Left lung (tissue), 14 donors: ENCODE measurements around the gene IL2RG. TPM values are rescaled to one million over a fixed set of nuclear protein-coding genes. Genes with fewer than 3 reads are reported as not detected.
A peak's percentile ranks its signal among the peaks of the same experiment; 100 is the strongest.

Experiments used
- ATAC-seq: fragments of 200-7000 bp; cut with Tn5 transposase; one replicate; pipeline ENCODE4 v1.9.1; 2020; ENCODE audit warnings: moderate library complexity
- DNase-seq, 4 donors: peaks; one replicate each; pipeline ENCODE4 v3.0.0-alpha.2; 2013 to 2020
- H3K27ac ChIP-seq, 2 donors: fragments of 200-600 bp; sonication (generic) in 1 of 2; one replicate each; pipeline versions ENCODE4 v1.5.0 to v1.8.0; 2020 to 2021
- H3K27me3 ChIP-seq, 2 donors: fragments of 200-600 bp; sonication (generic) in 1 of 2; one replicate each; pipeline versions ENCODE4 v1.5.0 to v1.8.0; 2020 to 2021
- H3K36me3 ChIP-seq, 2 donors: fragments of 200-600 bp; sonication (generic) in 1 of 2; one replicate each; pipeline versions ENCODE4 v1.5.0 to v1.8.0; 2020 to 2021
- H3K4me1 ChIP-seq, 2 donors: fragments of 200-600 bp; one replicate each; pipeline ENCODE4 v1.8.0; 2021
- H3K4me3 ChIP-seq, 2 donors: fragments of 200-600 bp; sonication (generic) in 1 of 2; one replicate each; pipeline versions ENCODE4 v1.5.0 to v1.8.0; 2020 to 2021; ENCODE audit warnings: mild to moderate bottlenecking in 1 of 2
- H3K9me3 ChIP-seq, 2 donors: fragments of 200-600 bp; sonication (generic) in 1 of 2; one replicate each; pipeline versions ENCODE4 v1.5.0 to v1.8.0; 2020 to 2021
- intact Hi-C, 2 donors: fragments of 100-400 bp; cut with DNase I; formaldehyde crosslinking; loops; one replicate each; pipeline versions ENCODE4 v1.11.2 to v1.14.2; 2022
- long read RNA-seq, 12 donors: library from polyadenylated mRNA in 2 of 12; unstranded in 2 of 12; transcript quantifications; one replicate each; pipeline ENCODE4 v2.0.0 and lab custom pipeline, GENCODE V29; 2019 to 2026
- polyA plus RNA-seq, 6 donors: library from polyadenylated mRNA; unstranded; fragments of 120-200 nt; gene quantifications; one replicate each; pipeline ENCODE4 v1.2.1, GENCODE V29; 2013; ENCODE audit not compliant: insufficient read length in 6 of 6
- total RNA-seq, 2 donors: library from RNA; stranded (reverse); fragmentation: NEBNext Ultra II Directional; extraction: Animal tissue kit (Norgen Biotek cat#: 25700); gene quantifications; one replicate each; pipeline ENCODE4 v1.2.1, GENCODE V29; 2021
- TF ChIP-seq, protein P1 (sequence below), 2 donors: fragments of 200-600 bp; sonication (generic) in 1 of 2; IDR thresholded peaks; one replicate each; pipeline versions ENCODE4 v1.5.0 to v1.8.0; 2021; ENCODE audit warnings: antibody characterized with exemption in 2 of 2
- donor health status: DM: no; HTN: yes; CAD: no.
- donor health status: DM: no; HTN: no; CAD: no.

IL2RG gene
- total RNA-seq (10 to 100 TPM; 12.0 to 36.0 TPM), polyA plus RNA-seq (1 to 10 TPM; 2.1 to 3.9 (median 3.1) TPM)
- long read RNA-seq, donor 1, partial matches to known transcripts = 0 of 1 reads
- long read RNA-seq, donor 1, other reads (novel, unspliced or antisense) = 0 of 1 reads
- long read RNA-seq, donor 2, partial matches to known transcripts = 0 of 2 reads
- long read RNA-seq, donor 2, other reads (novel, unspliced or antisense) = 0 of 2 reads
- long read RNA-seq, donor 3 = 0 reads
- long read RNA-seq, donor 4, transcript IL2RG-203 (8 exons, 1,534 nt) = major isoform, 8 of 9 reads
- long read RNA-seq, donor 4, partial matches to known transcripts = 0 of 9 reads
- long read RNA-seq, donor 4, other reads (novel, unspliced or antisense) = 1 of 9 reads
- long read RNA-seq, donor 5 = 0 reads
- long read RNA-seq, donor 6, partial matches to known transcripts = 0 of 3 reads
- long read RNA-seq, donor 6, other reads (novel, unspliced or antisense) = 0 of 3 reads
- long read RNA-seq, donor 7 = 0 reads
- long read RNA-seq, donor 8, partial matches to known transcripts = 0 of 2 reads
- long read RNA-seq, donor 8, other reads (novel, unspliced or antisense) = 0 of 2 reads
- long read RNA-seq, donor 9 = 0 reads
- long read RNA-seq, donor 10, transcript IL2RG-203 (8 exons, 1,534 nt) = major isoform, 53 of 56 reads
- long read RNA-seq, donor 10, partial matches to known transcripts = 3 of 56 reads
- long read RNA-seq, donor 10, other reads (novel, unspliced or antisense) = 0 of 56 reads
- long read RNA-seq, donor 11 = 0 reads
- long read RNA-seq, donor 12, partial matches to known transcripts = 0 of 3 reads
- long read RNA-seq, donor 12, other reads (novel, unspliced or antisense) = 0 of 3 reads

DNA sequence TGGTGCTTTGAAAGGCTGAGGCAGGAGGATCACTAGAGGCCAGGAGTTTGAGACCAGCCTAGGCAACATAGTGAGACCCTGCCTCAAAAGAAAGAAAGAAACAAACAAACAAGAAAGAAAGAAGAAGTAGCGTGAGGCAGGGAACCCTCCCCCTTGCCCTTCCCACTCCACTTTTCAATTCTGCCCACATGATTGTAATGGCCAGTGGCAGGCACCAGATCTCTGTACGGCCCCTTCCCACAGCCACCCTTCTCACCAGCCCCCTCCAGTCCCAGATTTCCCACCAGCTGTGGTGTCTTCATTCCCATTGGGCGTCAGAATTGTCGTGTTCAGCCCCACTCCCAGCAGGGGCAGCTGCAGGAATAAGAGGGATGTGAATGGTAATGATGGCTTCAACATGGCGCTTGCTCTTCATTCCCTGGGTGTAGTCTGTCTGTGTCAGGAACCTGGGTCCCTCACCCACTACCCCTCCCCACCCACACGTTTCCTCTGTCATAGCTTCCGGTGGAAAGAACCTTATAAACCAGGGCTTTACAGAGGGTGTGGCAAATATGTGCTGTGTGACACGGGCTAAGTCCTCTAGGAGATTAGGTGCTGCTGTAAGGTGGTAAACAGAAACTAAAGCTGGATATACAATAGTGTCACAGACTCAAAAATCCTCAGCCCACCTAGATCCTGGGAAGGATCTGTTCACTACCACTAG lies at the start of gene IL2RG:
TSS of gene IL2RG (minus strand) at position 437 of the 703 bp plus-strand sequence. CDS start at position 399, 38 bp downstream.
- intact Hi-C loops = no loop called here
- Histone ChIP-seq H3K4me1 (peaks cover 0 to 10% of the 10 kb centered on the region in 2 donors), H3K27ac (peak within 1 kb of the TSS; percentile 4 to 79), H3K27me3 (no peaks in the 10 kb centered on the region), H3K9me3 (no peaks in the 10 kb centered on the region), H3K4me3 (peak within 1 kb of the TSS in 1 of 2 donors; percentile 36), H3K36me3 (no peaks in the 10 kb centered on the region)
- TF ChIP-seq, protein P1, sequence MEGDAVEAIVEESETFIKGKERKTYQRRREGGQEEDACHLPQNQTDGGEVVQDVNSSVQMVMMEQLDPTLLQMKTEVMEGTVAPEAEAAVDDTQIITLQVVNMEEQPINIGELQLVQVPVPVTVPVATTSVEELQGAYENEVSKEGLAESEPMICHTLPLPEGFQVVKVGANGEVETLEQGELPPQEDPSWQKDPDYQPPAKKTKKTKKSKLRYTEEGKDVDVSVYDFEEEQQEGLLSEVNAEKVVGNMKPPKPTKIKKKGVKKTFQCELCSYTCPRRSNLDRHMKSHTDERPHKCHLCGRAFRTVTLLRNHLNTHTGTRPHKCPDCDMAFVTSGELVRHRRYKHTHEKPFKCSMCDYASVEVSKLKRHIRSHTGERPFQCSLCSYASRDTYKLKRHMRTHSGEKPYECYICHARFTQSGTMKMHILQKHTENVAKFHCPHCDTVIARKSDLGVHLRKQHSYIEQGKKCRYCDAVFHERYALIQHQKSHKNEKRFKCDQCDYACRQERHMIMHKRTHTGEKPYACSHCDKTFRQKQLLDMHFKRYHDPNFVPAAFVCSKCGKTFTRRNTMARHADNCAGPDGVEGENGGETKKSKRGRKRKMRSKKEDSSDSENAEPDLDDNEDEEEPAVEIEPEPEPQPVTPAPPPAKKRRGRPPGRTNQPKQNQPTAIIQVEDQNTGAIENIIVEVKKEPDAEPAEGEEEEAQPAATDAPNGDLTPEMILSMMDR (IDR thresholded peaks at IDR 0.05) = no peak
- DNase-seq = no peak
- ATAC-seq = peak; percentile 64

DNA sequence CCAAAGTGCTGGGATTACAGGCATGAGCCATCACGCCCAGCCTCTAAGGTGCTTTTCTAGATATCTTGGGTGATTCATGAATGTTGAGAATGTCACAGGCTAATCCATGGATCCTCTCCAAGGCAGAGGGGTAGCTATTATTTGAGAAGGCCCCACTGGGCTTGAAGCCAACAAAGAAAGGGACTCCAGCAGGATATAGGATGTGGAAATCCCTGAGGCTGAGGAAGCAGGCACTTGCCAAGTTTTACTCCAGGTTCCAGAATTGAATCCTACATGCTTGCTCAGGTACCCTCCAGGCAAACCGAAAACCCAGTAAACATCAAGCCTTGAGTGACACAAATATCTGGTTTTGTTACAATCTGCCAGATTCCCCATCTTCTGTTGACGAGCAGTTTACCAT lies 49.1 kb upstream of the IL2RG start:
- Histone ChIP-seq H3K9me3 (no peaks in the 10 kb centered on the region), H3K36me3 (no peaks in the 10 kb centered on the region), H3K27me3 (no peaks in the 10 kb centered on the region), H3K4me3 (no peak overlapping the region), H3K27ac (no peak overlapping the region), H3K4me1 (no peaks in the 10 kb centered on the region)
- intact Hi-C loops = no loop called here
- DNase-seq (no peak), ATAC-seq (no peak)
- TF ChIP-seq, protein P1 (IDR thresholded peaks at IDR 0.05) = no peak

DNA sequence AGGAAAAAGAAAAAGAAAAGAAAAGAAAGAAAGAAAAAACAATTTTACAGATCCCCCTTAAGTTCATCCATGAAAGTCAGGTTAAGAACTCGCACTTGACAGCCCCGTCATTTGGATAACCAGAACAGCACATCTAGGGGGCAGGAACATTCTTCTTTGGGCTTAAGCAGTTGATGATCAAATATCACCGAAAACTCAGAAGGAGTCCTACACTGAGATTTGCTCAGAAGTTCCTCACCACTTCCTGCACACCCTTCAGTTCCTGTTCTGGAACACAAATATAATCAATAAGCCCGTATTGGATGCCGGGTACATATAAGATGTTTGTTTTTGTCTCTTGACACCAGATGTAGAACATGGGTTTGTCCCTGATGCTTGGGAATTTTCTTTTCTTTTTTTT lies 48.0 kb upstream of the IL2RG start:
- no peaks in the 10 kb centered on the region for H3K9me3 ChIP-seq
- H3K36me3 ChIP-seq = no peaks in the 10 kb centered on the region
- ATAC-seq = no peak
- H3K4me1 ChIP-seq = no peaks in the 10 kb centered on the region
- intact Hi-C loops = no loop called here
- no peaks in the 10 kb centered on the region for H3K27me3 ChIP-seq
- TF ChIP-seq, protein P1 (IDR thresholded peaks at IDR 0.05) = no peak
- H3K4me3 ChIP-seq = no peak overlapping the region
- H3K27ac ChIP-seq = no peak overlapping the region
- no peak for DNase-seq

DNA sequence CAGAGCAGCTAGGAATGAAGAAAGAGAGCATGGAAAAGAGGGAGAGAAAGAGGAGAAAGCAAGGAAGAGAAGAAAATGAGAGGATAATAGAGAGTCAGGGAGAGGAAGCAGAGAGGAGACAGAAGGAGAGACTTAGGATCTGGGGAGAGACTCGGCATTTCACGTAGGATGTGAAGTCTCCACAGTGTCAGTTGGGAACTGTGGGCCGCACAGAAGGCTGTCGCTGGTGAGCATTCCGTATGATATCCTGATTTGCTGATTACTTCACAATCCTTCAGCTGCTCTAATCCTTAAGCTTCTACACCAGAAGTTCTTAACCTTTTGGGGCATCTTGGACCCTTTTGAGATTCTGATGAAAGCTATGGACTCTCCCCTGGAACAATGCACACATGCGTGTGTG lies 47.2 kb upstream of the IL2RG start:
- no peak overlapping the region for H3K4me3 ChIP-seq
- intact Hi-C loops = no loop called here
- H3K9me3 ChIP-seq = no peaks in the 10 kb centered on the region
- H3K27me3 ChIP-seq = no peaks in the 10 kb centered on the region
- no peaks in the 10 kb centered on the region for H3K36me3 ChIP-seq
- ATAC-seq (no peak), DNase-seq (no peak)
- no peak overlapping the region for H3K27ac ChIP-seq
- H3K4me1 ChIP-seq = no peaks in the 10 kb centered on the region
- TF ChIP-seq, protein P1 (IDR thresholded peaks at IDR 0.05) = no peak
